Stomach (tissue), 4 donors: ENCODE data around the gene RIMBP2.

ENCODE experiments used
- POLR2A ChIP-seq, 4 donors: fragments of 450-650 bp; IDR thresholded peaks; one replicate each; pipeline ENCODE4 v1.6.1; 2016; ENCODE audit warnings: antibody characterized with exemption in 4 of 4, control low read depth in 2 of 4, mild to moderate bottlenecking in 1 of 4, moderate library complexity in 1 of 4
- POLR2AphosphoS5 ChIP-seq, 3 donors: sonication (generic); formaldehyde crosslinking; IDR thresholded peaks; one replicate each; pipeline ENCODE4 v1.6.1; 2016; ENCODE audit warnings: antibody characterized with exemption in 3 of 3
- TF ChIP-seq, protein P1 (sequence below), 7 experiments: fragments of 450-650 bp in 4 of 7; fragments of 200-600 bp in 3 of 7; sonication (generic) in 3 of 7; IDR thresholded peaks; one replicate each; pipeline ENCODE4 v1.5.1; 2016 to 2019; ENCODE audit warnings: antibody characterized with exemption in 7 of 7, control low read depth in 2 of 7, mild to moderate bottlenecking in 1 of 7

DNA sequence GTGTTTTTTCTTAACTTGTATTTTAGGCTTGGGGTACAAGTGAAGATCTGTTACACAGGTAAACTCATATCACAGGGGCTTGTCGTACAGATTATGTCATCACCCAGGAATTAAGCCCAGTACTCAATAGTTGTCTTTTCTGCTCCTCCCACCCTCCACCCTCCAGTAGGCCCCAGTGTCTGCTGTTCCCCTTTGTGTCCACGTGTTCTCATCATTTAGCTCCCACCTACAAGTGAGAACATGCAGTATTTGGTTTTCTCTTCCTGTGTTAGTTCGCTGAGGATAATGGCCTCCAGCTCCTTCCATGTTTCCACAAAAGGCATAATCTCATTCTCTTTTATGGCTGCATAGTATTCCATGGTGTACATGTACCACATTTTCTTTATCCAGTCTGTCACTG is 166.7 kb downstream of the RIMBP2 start:
- no peak for TF ChIP-seq POLR2A (IDR thresholded peaks at IDR 0.05)
- TF ChIP-seq, protein P1, sequence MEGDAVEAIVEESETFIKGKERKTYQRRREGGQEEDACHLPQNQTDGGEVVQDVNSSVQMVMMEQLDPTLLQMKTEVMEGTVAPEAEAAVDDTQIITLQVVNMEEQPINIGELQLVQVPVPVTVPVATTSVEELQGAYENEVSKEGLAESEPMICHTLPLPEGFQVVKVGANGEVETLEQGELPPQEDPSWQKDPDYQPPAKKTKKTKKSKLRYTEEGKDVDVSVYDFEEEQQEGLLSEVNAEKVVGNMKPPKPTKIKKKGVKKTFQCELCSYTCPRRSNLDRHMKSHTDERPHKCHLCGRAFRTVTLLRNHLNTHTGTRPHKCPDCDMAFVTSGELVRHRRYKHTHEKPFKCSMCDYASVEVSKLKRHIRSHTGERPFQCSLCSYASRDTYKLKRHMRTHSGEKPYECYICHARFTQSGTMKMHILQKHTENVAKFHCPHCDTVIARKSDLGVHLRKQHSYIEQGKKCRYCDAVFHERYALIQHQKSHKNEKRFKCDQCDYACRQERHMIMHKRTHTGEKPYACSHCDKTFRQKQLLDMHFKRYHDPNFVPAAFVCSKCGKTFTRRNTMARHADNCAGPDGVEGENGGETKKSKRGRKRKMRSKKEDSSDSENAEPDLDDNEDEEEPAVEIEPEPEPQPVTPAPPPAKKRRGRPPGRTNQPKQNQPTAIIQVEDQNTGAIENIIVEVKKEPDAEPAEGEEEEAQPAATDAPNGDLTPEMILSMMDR (IDR thresholded peaks at IDR 0.05), result no peak
- no peak for TF ChIP-seq POLR2AphosphoS5 (IDR thresholded peaks at IDR 0.05)
